ENCODE data around the gene KRTAP4-5.

Gene KRTAP4-5

GRCh38 chr17:41178843-41179616 lies 29.4 kb upstream of the KRTAP4-5 start:
- no peak for DNase-seq (ENCODE audit: low read depth)

GRCh38 chr17:41178341-41178740 lies 28.7 kb upstream of the KRTAP4-5 start:
- peak; percentile 2 for DNase-seq (ENCODE audit: low read depth)
- TF ChIP-seq CTCF (conservative IDR thresholded peaks at IDR 0.05; ENCODE audit: low read depth, low read length) = no peak
- no peak overlapping the region for H3K4me3 ChIP-seq (ENCODE audit: low read length)

More at GRCh38 chr17:41178843-41179616, 29.4 kb upstream of the KRTAP4-5 start:
- H3K4me3 ChIP-seq (ENCODE audit: low read length) = no peak overlapping the region
- no peak for TF ChIP-seq CTCF (conservative IDR thresholded peaks at IDR 0.05; ENCODE audit: low read depth, low read length)

- no peak for TF ChIP-seq CTCF (conservative IDR thresholded peaks at IDR 0.05; ENCODE audit: low read depth, low read length)
- no peak for DNase-seq (ENCODE audit: low read depth)
- H3K4me3 ChIP-seq (ENCODE audit: low read length) = no peak within 1 kb of the TSS
Observed at GRCh38 chr17:41177727-41178271, 28.2 kb upstream of the KRTAP4-5 start, which contains the start of gene KRTAP4-2. Gene KRTAP4-2, minus strand, starts transcription at chr17:41178221. Its CDS starts 57 bp downstream, at chr17:41178164.

GRCh38 chr17:41176744-41177387 lies 27.2 kb upstream of the KRTAP4-5 start:
- no peak for TF ChIP-seq CTCF (conservative IDR thresholded peaks at IDR 0.05; ENCODE audit: low read depth, low read length)
- no peak overlapping the region for H3K4me3 ChIP-seq (ENCODE audit: low read length)
- no peak for DNase-seq (ENCODE audit: low read depth)

GRCh38 chr17:41171886-41172285 lies 22.3 kb upstream of the KRTAP4-5 start:
- TF ChIP-seq CTCF (conservative IDR thresholded peaks at IDR 0.05; ENCODE audit: low read depth, low read length) = no peak
- DNase-seq (ENCODE audit: low read depth) = no peak
- H3K4me3 ChIP-seq (ENCODE audit: low read length) = no peak overlapping the region

- H3K4me3 ChIP-seq (ENCODE audit: low read length) = no peak within 1 kb of the TSS
- no peak for TF ChIP-seq CTCF (conservative IDR thresholded peaks at IDR 0.05; ENCODE audit: low read depth, low read length)
- no peak for DNase-seq (ENCODE audit: low read depth)
Observed at GRCh38 chr17:41168121-41168520, 18.5 kb upstream of the KRTAP4-5 start, which contains the start of gene KRTAP4-3. Gene KRTAP4-3, minus strand, starts transcription at chr17:41168221. Its CDS starts 49 bp downstream, at chr17:41168172.

Measured in retinal pigment epithelial cell (primary cell).